Activated T-helper 1 cell treated with anti-CD3 and anti-CD28 coated beads, Interleukin-12 subunit alpha, Interleukin-12 subunit beta, Interleukin-2, Interleukin-4 antibody, amounts not matched to agents 30 ng/mL and 10 ng/mL and 1 ng/mL, durations not matched to agents 14 hours and 24 hours and 36 hours (primary cell): ENCODE measurements around the gene HNRNPDL. TPM values are rescaled to one million over a fixed set of nuclear protein-coding genes. Genes with fewer than 3 reads are reported as not detected.
A peak's percentile ranks its signal among the peaks of the same experiment; 100 is the strongest.
"Not testable (repeated sequence)": the region's sequence is repeated elsewhere in the genome, so short reads cannot be mapped to it uniquely, and the experiment has no call there.

ENCODE experiments used
- DNase-seq: peaks from one replicate; pipeline ENCODE4 v3.0.0; 2021; ENCODE audit warnings: low spot score
- H3K27ac Mint-ChIP-seq: one replicate; pipeline ENCODE4 v1.8.0; 2021; ENCODE audit warnings: mild to moderate bottlenecking, mixed read lengths
- H3K27me3 Mint-ChIP-seq: one replicate; pipeline ENCODE4 v1.8.0; 2022; ENCODE audit warnings: mild to moderate bottlenecking, moderate library complexity, mixed read lengths; ENCODE audit not compliant: insufficient read depth
- H3K36me3 Mint-ChIP-seq: one replicate; pipeline ENCODE4 v1.8.0; 2021; ENCODE audit warnings: low read depth, mixed read lengths
- H3K4me1 Mint-ChIP-seq: one replicate; pipeline ENCODE4 v1.8.0; 2021; ENCODE audit warnings: low read depth, mixed read lengths
- H3K4me3 Mint-ChIP-seq: one replicate; pipeline ENCODE4 v1.8.0; 2021; ENCODE audit warnings: mild to moderate bottlenecking, moderate library complexity, mixed read lengths
- H3K9me3 Mint-ChIP-seq: one replicate; pipeline ENCODE4 v1.8.0; 2021; ENCODE audit warnings: mixed read lengths
- intact Hi-C: fragments of 100-400 bp; cut with micrococcal nuclease; formaldehyde crosslinking; loops from one replicate; pipeline ENCODE4 v1.15.1; 2024
- total RNA-seq: library from RNA; stranded (reverse); gene quantifications from 2 replicates; pipeline ENCODE4 v1.2.3, GENCODE V29; 2022

HNRNPDL gene
- total RNA-seq: 498 and 514 TPM in 2 replicates

DNA sequence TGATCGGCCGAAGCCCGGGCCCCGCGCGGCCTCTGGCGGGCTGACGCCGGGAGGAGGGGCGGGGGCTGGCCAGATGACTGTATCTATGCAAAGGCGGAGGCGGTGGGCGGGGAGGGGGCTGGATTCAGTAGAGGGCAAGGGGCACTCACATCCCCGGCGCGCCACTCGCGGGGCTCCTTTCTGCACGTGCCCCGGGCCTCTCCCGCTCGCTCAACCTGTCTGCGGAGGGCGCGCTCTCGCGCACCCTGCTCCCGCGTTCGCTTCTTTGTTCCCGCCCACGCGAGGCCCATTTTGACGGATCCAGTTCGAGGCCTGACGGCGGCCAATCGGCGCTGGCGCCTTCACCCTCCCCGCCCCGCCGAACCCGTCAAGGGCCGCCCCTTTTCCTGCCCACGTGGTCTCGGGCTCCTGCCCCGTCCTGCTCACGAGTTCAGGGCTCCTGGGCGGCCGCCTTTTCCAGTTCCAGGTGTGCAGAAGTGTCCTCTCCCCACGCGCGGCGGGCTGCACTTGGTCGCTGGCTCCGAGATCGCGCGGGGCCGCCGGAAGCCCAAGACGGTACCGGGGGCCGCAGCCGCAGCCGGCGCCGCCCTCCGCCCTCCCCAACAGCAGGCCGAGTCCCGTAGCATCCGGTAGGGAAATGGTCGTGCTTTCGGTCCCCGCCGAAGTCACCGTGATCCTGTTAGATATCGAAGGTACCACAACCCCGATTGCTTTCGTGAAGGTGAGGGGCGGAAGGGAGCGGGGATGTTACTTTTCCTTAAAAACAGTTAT lies at the start of gene HNRNPDL, which contains the start of gene ENOPH1:
Gene HNRNPDL, minus strand, starts transcription at position 270 of the 771 bp plus-strand sequence. CDS start 772 bp downstream, outside the sequence.
Gene ENOPH1, plus strand, starts transcription at position 398 of the 771 bp plus-strand sequence. Its CDS starts 240 bp downstream, at position 638.
- no peaks in the 10 kb centered on the region for H3K9me3 Mint-ChIP-seq
- H3K4me1 Mint-ChIP-seq: peaks cover 61% of the 10 kb centered on the region
- H3K4me3 Mint-ChIP-seq: peak within 1 kb of the TSS; percentile 99
- peaks cover 53% of the 10 kb centered on the region for H3K36me3 Mint-ChIP-seq
- no peaks in the 10 kb centered on the region for H3K27me3 Mint-ChIP-seq
- intact Hi-C loops: loop anchor here (1.0 to 10.0 kb wide), 11 partner anchors 32 to 1025 kb away; partner anchors contain the start of genes COPS4, HELQ, LIN54 and RASGEF1B
- H3K27ac Mint-ChIP-seq: peak within 1 kb of the TSS; percentile 99
- DNase-seq: peak; percentile 94

DNA sequence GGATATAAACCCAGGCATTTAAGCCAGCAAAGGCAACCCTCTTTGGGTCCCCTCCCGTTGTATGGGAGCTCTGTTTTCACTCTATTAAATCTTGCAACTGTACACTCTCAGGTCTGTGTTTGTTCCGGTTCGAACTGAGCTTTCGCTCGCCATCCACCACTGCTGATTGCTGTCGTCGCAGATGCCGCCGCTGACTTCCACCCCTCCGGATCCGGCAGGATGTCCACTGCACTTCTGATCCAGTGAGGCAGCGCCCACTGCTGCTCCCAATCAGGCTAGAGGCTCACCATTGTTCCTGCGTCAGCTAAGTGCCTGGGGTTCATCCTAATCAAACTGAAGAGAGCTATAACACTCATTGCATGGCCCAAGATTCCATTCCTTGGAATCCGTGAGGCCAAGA lies 49.3 kb upstream of the HNRNPDL start:
- no peaks in the 10 kb centered on the region for H3K9me3 Mint-ChIP-seq
- DNase-seq: no peak
- H3K27me3 Mint-ChIP-seq: no peaks in the 10 kb centered on the region
- no peak overlapping the region for H3K4me3 Mint-ChIP-seq
- no peaks in the 10 kb centered on the region for H3K4me1 Mint-ChIP-seq
- intact Hi-C loops: no loop called here
- H3K36me3 Mint-ChIP-seq: peaks cover 8% of the 10 kb centered on the region
- no peak overlapping the region for H3K27ac Mint-ChIP-seq

DNA sequence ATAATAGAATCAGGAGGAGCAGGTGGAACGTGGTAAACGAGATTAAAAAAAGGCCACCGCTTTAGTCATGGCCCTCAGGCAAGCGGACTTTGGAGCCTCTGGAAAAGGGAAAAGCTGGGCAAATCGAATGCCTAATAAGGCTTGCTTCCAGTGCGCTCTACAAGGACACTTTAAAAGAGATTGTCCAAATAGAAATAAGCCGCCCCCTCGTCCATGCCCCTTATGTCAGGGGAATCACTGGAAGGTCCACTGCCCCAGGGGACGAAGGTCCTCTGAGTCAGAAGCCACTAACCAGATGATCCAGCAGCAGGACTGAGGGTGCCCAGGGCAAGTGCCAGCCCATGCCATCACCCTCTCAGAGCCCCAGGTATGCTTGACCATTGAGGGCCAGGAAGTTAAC lies 47.2 kb upstream of the HNRNPDL start:
- H3K36me3 Mint-ChIP-seq, intact Hi-C loops, H3K27me3 Mint-ChIP-seq, H3K27ac Mint-ChIP-seq, H3K4me1 Mint-ChIP-seq, DNase-seq, H3K4me3 Mint-ChIP-seq, H3K9me3 Mint-ChIP-seq: not testable (repeated sequence)

DNA sequence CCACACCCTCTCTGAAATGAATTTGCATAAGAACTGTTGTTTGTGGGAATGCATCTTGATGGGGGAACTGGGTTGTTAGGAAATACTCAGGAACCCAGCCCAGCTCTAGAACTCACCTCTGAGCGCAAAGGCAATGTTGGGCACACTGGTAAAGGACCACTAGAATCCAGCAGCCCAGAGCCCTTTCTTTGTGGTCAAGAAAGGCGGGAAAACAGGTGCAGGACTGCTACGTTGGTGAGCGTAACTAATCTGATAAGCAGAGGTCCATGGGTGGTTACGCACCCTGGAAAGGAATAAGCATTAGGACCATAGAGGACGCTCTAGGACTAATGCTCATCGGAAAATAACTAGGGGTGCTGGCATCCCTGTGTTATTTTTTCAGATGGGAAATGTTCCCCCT lies 45.7 kb upstream of the HNRNPDL start:
- H3K4me3 Mint-ChIP-seq, intact Hi-C loops, DNase-seq, H3K4me1 Mint-ChIP-seq, H3K36me3 Mint-ChIP-seq, H3K9me3 Mint-ChIP-seq, H3K27ac Mint-ChIP-seq, H3K27me3 Mint-ChIP-seq: not testable (repeated sequence)

DNA sequence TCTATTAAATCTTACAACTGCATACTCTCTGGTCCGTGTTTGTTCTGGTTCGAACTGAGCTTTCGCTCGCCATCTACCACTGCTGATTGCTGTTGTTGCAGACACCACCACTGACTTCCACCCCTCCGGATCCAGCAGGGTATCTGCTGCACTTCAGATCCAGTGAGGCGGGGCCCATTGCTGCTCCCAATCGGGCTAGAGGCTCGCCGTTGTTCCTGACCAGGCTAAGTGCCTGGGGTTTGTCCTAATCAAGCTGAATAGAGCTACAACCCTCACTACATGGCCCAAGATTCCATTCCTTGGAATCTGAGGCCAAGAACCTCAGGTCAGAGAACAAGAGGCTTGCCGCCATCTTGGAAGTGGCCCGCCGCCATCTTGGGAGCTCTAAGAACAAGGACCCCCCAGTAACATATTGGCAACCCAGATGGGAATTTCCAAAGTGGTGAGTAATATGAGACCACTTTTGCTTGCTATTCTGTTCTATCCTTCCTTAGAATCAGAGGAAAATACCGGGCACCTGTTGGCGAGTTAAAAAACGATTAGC lies 43.4 kb upstream of the HNRNPDL start:
- no peak for DNase-seq
- intact Hi-C loops: no loop called here
- Mint-ChIP-seq H3K9me3 (no peaks in the 10 kb centered on the region), H3K4me3 (no peak overlapping the region), H3K27ac (no peak overlapping the region), H3K36me3 (no peaks in the 10 kb centered on the region), H3K27me3 (no peaks in the 10 kb centered on the region), H3K4me1 (no peaks in the 10 kb centered on the region)

DNA sequence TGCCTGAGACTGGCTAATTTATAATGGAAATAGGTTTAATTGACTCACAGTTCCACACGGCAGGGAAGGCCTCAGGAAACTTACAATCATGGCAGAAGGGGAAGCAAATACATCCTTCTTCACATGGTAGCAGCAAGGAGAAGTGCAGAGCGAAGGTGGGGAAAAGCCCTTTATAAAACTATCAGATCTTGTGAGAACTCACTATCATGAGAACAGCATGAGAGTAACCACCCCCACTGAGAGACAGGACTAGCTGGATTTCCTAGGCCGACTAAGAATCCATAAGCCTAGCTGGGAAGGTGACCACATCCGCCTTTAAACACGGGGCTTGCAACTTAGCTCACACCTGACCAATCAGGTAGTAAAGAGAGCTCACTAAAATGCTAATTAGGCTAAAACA lies 42.8 kb upstream of the HNRNPDL start:
- H3K4me3 Mint-ChIP-seq, H3K27ac Mint-ChIP-seq, DNase-seq, H3K9me3 Mint-ChIP-seq, intact Hi-C loops, H3K36me3 Mint-ChIP-seq, H3K4me1 Mint-ChIP-seq, H3K27me3 Mint-ChIP-seq: not testable (repeated sequence)

DNA sequence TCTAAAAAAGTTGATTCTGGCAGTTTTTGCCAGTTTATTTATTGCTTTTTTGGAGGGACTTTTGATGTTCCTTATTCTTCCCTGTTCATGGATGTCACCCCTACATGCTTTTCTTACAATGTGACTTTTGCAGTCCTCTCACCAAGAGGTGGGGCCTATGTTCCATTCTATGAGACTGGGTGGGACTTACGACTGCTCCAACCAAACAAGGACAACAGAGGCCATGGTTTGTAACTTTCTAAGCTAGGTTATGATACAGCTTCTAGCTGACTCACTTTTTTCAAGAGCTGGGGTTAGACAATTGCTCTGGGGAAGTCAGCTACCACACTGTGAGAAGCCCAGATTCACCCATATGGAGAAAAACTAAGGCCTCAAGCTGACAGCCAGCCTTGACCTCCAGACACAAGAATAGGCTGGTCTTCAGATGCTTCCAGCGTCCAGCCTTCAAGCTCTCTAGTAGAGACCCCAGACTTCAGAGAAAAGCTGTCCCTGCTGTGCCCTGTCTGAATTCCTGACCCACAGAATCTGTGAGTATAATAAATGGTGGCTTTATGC lies 39.6 kb upstream of the HNRNPDL start:
- no peaks in the 10 kb centered on the region for H3K4me1 Mint-ChIP-seq
- intact Hi-C loops: loop anchor here (10.0 kb wide), 3 partner anchors 385 to 815 kb away; partner anchors contain the start of genes COPS4 and COQ2
- H3K27ac Mint-ChIP-seq: no peak overlapping the region
- DNase-seq: no peak
- peaks cover 5% of the 10 kb centered on the region for H3K36me3 Mint-ChIP-seq
- H3K27me3 Mint-ChIP-seq: no peaks in the 10 kb centered on the region
- H3K9me3 Mint-ChIP-seq: no peaks in the 10 kb centered on the region
- no peak overlapping the region for H3K4me3 Mint-ChIP-seq

DNA sequence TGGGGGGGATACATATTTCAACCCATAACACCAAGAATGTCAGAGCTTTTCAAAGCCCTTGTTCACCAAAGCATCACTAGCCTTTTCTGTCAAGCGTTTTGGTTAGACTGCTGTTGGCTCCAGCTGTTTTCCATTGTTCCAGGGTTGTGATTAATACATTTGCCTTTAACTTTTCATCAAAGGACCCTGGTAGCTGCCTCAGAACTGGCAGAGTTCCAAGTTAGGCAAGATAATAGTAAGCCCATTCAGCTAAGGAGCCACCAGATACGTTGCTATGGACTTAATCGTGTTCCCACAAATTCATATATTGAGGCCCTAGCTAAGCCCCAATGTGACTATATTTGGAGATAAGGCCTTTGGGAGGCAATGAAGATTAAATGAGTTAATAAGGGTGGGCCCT lies 37.2 kb upstream of the HNRNPDL start:
- Mint-ChIP-seq H3K36me3 (peaks cover 11% of the 10 kb centered on the region), H3K27me3 (no peaks in the 10 kb centered on the region), H3K9me3 (no peaks in the 10 kb centered on the region), H3K27ac (no peak overlapping the region), H3K4me1 (no peaks in the 10 kb centered on the region), H3K4me3 (no peak overlapping the region)
- DNase-seq: no peak
- intact Hi-C loops: loop anchor here (10.0 kb wide), 3 partner anchors 387 to 817 kb away; partner anchors contain the start of genes COPS4 and COQ2

DNA sequence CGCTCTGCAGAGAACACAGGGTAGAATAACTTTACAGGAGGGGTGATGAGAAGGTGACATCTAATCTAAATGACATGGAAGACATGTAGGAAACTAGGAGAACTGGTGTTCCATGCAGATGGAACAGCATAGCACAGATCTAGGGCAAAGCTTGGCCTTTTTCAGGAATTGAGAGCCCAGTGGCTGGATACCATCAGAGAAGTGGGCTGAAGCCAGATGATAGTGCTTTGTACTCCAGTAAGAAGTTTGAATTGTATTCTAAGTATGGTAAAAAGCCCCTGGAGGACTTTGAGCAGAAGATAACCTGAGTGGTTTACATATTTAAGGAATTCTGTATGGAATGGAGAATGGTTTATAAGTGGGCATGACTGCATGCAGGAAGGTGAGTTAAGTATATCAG lies 33.0 kb upstream of the HNRNPDL start:
- Mint-ChIP-seq H3K4me3 (no peak overlapping the region), H3K9me3 (no peaks in the 10 kb centered on the region), H3K27me3 (no peaks in the 10 kb centered on the region), H3K4me1 (peaks cover 5% of the 10 kb centered on the region), H3K27ac (no peak overlapping the region), H3K36me3 (peaks cover 22% of the 10 kb centered on the region)
- intact Hi-C loops: loop anchor here (2.0 to 10.0 kb wide), 4 partner anchors 32 to 822 kb away; partner anchors contain the start of genes COPS4, COQ2, ENOPH1 and HNRNPDL
- no peak for DNase-seq

DNA sequence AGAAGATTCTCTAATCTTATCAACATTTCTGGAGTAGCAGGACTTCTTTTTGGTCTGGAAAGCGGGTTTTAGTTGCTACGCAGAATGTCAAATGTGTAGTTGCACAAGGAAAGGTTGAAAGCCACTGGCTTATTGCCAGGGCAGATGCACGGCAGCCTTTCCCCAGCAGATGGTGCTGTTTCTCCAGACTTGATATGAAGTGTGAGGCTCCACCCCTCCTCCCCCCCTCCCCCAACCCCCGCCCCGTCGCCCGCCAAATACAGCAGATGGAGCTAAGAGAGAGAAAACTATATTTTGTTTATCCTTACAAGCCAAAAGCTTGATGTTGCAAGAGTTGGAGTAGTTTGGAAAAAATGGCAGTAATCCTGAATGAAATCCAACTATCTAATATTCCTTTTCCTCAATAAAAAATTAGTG lies 32.2 kb upstream of the HNRNPDL start:
- Mint-ChIP-seq H3K4me3 (no peak overlapping the region), H3K4me1 (peaks cover 5% of the 10 kb centered on the region), H3K36me3 (peaks cover 22% of the 10 kb centered on the region), H3K27me3 (no peaks in the 10 kb centered on the region), H3K9me3 (no peaks in the 10 kb centered on the region), H3K27ac (no peak overlapping the region)
- peak; percentile 65 for DNase-seq
- intact Hi-C loops: loop anchor here (1.0 to 10.0 kb wide), 5 partner anchors 32 to 822 kb away; partner anchors contain the start of genes COPS4, COQ2, ENOPH1 and HNRNPDL

DNA sequence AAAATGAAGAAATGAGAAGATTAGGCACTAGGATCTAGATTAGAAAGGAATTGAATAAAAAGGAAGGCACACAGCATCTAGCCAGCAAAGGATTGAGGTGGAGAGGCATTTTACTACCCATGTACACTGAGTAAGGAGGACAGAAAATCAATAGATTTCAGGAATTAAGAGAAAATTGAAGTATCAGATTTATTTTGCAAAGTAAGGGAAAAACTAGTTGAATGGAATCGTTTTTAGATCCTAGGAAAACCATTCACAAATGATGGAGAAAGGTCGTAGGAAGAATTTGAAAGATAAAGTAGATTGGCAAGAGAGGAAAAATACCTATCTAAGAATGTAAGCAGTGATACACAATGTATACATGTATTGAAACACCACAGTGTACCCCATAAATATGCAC lies 31.4 kb upstream of the HNRNPDL start:
- no peaks in the 10 kb centered on the region for H3K27me3 Mint-ChIP-seq
- H3K27ac Mint-ChIP-seq: peak overlapping the region; percentile 3
- peaks cover 23% of the 10 kb centered on the region for H3K36me3 Mint-ChIP-seq
- H3K4me1 Mint-ChIP-seq: peaks cover 5% of the 10 kb centered on the region
- H3K4me3 Mint-ChIP-seq: no peak overlapping the region
- intact Hi-C loops: loop anchor here (1.0 to 10.0 kb wide), 5 partner anchors 31 to 823 kb away; partner anchors contain the start of genes COPS4, COQ2, ENOPH1 and HNRNPDL
- no peak for DNase-seq
- H3K9me3 Mint-ChIP-seq: no peaks in the 10 kb centered on the region

DNA sequence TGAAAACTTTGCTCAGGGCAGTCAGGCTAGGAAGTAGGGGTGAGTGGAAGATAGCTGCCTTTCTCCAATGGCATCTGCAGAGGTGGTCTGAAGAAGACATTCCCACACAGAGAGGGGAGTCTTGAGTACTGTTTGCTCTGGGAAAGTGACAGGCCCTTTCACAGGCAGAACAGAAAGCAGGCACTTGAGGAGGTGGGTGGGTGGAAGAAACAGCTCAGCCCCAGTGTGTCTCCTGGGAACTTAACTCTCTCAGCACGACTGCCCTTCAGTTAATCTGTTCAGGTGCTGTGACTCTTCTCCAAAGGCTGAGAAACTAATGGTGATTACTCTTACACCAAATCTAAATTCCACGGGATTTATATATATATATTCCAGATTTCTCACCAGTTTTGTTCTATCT lies 28.5 kb upstream of the HNRNPDL start:
- Mint-ChIP-seq H3K36me3 (peaks cover 27% of the 10 kb centered on the region), H3K4me1 (peaks cover 5% of the 10 kb centered on the region), H3K27ac (no peak overlapping the region), H3K27me3 (no peaks in the 10 kb centered on the region), H3K4me3 (no peak overlapping the region), H3K9me3 (no peaks in the 10 kb centered on the region)
- no peak for DNase-seq
- intact Hi-C loops: no loop called here

DNA sequence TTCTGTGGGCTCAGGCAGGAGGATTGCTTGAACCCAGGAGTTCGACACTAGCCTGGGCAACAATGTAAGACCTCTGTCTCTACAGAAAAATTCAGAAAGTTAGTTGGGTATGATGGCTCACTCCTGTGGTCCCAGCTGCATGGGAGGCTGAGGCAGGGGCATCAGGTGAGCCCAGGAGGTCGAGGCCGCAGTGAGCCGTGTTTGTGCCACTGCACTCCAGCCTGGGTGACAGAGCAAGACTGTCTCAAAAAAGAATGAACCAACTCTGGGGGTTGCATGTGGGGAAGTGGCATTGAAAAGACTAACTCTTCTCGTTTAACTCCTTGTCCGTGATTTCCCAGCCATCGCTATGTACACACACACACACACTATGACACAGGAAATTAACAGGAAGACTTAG lies 27.0 kb upstream of the HNRNPDL start:
- H3K9me3 Mint-ChIP-seq: no peaks in the 10 kb centered on the region
- H3K27me3 Mint-ChIP-seq: no peaks in the 10 kb centered on the region
- H3K4me3 Mint-ChIP-seq: no peak overlapping the region
- H3K4me1 Mint-ChIP-seq: peaks cover 5% of the 10 kb centered on the region
- H3K36me3 Mint-ChIP-seq: peaks cover 29% of the 10 kb centered on the region
- H3K27ac Mint-ChIP-seq: no peak overlapping the region
- no peak for DNase-seq
- intact Hi-C loops: no loop called here
